GM18873 (cell line): ENCODE results near the gene ADAM12.

Experiments
- ATAC-seq: cut with Tn5 transposase; IDR thresholded peaks from one replicate; pipeline ENCODE4 v1.9.1; 2021; ENCODE audit warnings: mild to moderate bottlenecking, moderate library complexity, moderate number of reproducible peaks; ENCODE audit not compliant: unreplicated experiment, low FRiP score

Gene ADAM12

DNA sequence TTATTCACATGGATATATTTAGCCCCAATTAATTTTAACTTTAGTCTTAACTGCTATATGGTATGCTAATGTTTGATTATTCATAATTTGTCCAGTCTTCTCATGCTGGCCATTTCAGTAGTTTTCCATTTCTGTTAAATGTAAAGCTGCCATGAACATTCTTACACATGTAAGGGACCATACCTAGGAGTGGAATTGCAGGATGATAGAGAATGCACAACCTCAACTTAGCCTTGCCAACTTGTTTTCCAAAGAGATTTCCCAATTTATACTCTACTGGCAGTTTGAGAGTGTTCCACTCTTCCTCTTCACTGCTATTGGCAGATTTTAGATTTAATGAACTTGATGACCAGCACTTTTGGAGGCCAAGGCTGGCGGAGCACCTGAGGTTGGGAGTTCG lies 423.7 kb downstream of the ADAM12 start:
- no peak for ATAC-seq
